KBM-7 (cell line): ENCODE measurements around the gene RSPO4.
"Not testable (repeated sequence)": the region's sequence is repeated elsewhere in the genome, so short reads cannot be mapped to it uniquely, and the experiment has no call there.

ENCODE experiments used
- DNase-seq: peaks from one replicate; pipeline ENCODE4 v3.0.0-alpha.2; 2015
- in situ Hi-C: fragments of 300-500 bp; cut with MboI; formaldehyde crosslinking; loops from 2 replicates; pipeline ENCODE4 v1.14.3; 2020; ENCODE audit warnings: low sequenced_read_pairs, low pct_unique_long_range_greater_than_20kb, mixed read lengths

RSPO4 gene

GRCh38 chr20:1010659-1011058 lies 8.5 kb upstream of the RSPO4 start:
- in situ Hi-C loops: no loop called here
- no peak for DNase-seq

- in situ Hi-C loops: no loop called here
- peak; percentile 28 for DNase-seq
Measured at GRCh38 chr20:1005452-1006027, 3.4 kb upstream of the RSPO4 start.

DNA sequence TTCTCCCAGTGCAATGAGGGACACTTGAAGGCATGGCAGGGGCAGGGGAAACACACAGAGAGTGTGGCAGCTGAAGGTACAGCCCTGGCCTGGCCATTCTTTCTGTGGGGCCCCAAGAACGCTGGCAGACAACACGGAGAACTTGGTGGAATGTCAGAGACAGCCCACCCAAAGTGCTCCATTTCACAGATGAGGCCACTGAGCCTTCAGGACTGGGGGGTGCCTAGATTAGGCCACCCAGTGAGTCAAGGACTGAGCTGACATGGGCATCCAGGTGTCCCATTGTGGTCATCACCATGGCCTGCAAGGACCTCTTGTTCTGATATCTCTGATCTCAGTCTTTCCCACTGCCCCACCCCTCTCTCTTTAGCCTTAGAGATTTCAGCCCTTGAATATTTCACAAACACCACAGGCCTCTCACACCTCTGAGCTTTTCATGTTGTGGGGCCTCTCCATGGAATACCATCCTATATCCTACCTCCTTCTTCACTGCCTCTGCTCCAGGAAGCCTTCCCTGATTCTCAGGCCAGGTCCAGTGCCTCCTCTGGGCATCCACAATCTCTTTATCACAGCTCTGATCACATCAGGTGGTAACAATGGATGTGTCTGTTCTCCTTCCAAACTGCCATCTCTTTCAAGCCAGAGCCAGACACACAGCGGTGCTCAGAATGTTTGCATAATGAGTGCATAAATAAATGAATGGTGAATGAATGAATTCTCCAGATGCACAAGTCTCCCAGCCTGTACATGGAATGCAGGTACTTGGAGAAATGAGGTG lies 2.0 kb upstream of the RSPO4 start:
- in situ Hi-C loops: no loop called here
- DNase-seq: no peak

DNA sequence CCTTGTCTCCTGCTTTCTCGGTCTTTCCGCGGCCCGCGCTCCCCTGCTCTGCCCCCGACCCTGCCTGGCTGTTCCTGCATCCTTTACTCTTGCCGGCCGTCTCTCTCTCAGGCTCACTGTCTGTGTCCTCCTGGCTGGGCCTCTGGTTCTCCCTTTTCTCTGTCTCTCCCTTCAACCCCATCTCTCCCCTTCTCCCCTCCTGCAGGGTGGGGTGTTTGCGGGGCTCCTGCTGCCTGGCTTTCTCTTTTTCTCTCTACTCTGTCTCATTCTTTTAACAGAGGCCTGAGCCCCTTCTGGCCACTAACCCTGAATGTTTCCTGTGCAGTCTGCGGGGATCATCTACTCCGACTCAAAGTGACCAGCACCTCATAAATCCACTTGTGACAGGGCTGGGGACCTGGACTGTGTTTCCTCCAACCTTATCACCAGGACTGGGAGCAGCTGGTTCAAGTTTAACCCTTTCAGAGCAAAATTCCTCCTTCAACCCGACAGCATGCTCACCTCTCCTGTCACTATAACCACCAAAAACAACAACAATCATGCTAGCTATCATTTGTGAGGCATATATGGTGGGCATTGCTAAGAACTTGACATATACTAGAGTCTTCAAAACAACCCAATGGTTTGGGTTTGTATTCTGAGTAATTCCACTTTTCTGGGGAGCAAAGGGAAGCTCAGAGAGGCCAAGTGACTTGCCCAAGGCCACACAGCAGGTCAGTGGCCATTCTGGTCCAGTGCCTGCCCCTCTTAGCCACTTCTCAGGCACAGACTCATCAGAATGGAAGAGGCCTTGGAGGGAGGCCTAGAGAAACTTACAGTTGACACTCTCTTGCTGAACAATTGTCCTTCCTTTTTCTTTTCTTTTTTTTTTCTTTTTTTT lies 811 bp upstream of the RSPO4 start:
- no peak for DNase-seq
- in situ Hi-C loops: no loop called here

DNA sequence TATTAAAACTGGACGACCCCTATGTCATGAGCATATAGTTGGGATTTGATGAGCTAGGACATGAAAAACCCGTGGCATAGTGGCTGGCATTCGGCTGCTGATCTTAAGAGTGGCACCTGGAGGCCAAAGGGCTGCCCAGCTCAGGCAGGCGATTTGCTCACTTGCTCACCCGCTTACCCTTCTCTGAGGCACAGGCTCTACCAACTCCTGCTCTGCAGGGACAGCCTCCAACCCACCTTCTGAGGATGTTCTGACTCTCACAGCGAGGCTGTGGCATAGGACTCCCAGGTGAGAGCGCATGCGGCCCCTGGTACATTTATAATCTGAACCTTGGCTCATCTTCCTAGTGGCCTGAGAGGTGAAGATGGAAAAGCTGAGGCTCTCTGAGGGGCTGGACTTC lies 995 bp downstream of the RSPO4 start:
- DNase-seq: no peak
- in situ Hi-C loops: no loop called here

DNA sequence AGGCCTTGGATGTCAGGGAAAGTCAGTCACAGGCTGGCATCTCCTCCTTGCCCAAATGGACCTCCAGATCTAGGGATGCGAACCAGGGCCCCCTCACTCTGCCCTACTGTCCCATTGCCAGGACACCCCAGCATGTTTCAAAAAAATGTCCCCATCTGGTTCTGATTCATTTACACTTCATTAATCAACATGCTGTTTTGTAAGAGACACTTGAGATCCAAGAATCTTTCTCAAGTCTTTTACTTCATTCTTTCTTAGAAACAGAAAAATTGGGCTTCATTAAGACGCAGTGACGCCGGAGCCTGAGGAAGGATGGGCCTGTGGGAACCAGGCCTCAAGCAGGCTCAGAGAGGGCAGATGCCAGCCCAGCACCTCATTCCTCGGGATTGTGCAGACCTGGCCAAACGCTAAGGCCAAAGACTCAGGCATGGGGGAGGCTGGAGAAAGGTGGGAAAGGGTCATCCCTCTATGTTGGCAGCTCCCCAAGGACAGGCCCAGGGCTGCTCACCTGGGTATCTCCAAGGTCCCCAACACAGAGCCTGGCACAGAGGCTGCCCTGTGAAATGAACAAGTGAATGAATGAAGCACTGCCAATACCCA lies 3.8 kb downstream of the RSPO4 start:
- in situ Hi-C loops: no loop called here
- no peak for DNase-seq

DNA sequence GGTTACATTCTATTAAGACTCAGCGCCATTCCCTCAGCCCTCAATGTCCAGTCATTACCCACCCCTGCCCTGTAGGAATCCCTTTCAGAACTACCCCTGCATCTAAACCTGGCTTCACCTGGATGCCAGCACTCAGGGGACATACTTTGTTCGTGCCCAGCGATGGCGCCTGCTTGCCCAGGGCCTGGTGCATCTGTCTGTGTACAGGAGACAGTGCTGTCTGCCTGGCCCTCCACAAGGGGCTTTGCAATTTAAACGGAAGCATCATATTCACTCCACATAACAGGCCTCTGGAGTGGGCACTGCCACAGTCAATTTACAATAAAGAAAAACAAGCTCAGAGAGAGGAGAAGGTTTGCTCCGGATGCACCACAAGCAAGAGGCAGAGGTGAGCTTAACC lies 4.6 kb downstream of the RSPO4 start:
- in situ Hi-C loops: no loop called here
- DNase-seq: no peak

DNA sequence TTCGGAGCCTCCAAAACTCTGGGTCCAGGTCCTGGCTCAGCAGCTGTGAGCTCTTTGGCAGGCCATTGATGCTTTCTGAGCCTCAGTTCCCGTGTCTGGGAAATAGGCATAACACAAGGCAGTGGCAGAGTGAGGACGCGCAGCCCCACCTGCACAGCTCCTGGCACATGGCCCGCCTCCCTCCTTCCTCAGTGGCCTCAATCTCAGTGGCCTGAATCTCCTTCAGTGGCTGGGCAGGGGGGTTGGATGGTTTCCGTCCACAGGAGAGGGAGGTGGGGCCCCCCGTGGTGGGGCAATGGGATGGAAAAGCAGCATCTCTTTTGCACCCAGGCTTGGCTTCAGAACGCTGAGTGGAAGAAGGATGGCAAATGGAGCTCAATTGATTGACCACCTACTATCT lies 5.1 kb downstream of the RSPO4 start:
- in situ Hi-C loops: no loop called here
- no peak for DNase-seq

DNA sequence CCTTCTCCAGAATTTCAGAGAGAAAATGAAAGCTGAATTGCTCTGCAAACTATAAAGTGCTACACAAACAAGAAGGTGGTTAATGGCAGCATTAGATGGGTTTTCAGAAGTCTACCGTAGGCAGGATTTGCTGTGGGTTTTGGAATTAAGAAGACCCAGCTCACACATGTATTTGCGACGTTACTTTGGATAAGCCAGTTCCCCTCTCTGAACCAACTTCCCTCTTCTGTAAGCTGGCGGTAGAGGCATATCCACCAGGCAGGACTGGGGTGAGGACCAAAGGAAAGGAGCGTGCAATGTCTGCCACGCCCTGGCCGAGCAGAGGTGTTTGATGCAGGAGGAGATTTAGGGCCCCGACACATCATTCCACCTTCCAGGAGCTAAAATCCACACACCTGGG lies 6.9 kb downstream of the RSPO4 start:
- in situ Hi-C loops: no loop called here
- DNase-seq: peak; percentile 27

GRCh38 chr20:992801-993535 lies 9.1 kb downstream of the RSPO4 start:
- no peak for DNase-seq
- in situ Hi-C loops: no loop called here

DNA sequence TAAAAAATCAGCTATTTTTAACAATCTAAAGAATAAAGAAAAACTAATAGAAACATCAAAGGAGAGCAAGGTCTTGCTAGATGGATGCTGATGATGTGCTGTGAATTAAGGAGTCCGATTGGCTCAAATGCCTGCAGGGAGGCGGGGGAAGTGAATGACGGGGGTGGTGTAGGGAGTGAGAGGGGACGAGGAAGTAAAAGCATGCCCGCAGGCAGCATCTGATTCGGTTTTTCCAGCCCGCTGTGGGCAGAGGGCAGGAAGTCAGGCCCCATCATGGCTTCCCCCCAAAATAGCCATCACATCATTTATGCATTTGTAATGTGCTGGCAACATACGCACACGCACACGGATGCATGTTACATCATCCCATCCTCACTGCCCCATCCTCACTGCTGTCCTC lies 10.3 kb downstream of the RSPO4 start:
- DNase-seq: peak; percentile 45
- in situ Hi-C loops: no loop called here

GRCh38 chr20:990293-990959 lies 11.7 kb downstream of the RSPO4 start:
- in situ Hi-C loops: no loop called here
- no peak for DNase-seq

DNA sequence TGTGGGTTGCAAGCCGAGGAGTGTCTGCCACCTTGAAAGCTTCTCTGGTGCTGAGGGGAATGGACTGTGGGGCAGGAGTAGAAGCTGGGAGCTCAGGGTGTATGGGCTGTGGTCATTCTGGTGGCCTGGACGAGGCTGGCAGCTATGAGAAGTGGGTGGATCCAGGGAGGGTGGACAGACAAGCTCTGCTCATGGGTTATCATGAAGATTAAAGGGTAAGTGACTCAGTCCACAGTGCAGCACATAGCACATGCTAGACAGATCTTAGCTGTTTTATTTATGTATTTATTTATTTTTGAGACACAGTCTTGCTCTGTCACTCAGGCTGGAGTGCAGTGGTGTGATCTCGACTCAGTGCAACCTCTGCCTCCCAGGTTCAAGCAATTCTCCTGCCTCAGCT lies 13.8 kb downstream of the RSPO4 start:
- in situ Hi-C loops: no loop called here

DNA sequence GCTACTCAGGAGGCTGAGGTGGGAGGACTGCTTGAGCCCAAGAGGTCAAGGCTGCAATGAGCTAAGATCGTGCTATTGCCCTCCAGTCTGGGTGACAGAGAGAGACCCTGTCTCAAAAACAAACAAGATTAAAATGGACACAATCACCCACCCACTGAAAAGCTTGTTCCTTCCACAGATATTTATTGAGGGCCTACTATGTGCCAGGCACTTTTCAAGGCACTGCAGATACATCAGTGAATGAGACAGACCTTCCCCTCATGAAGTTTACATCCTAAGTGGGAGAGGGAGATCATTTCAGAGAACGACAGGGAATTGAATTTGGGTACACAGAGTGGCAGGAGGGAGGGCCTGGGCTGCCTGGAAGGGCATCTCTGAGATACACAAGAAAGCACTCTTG lies 14.4 kb downstream of the RSPO4 start:
- in situ Hi-C loops: no loop called here
- no peak for DNase-seq

More for the DNA sequence above, 13.8 kb downstream of the RSPO4 start:
- no peak for DNase-seq

- in situ Hi-C loops: no loop called here
- DNase-seq: no peak
Measured at GRCh38 chr20:986733-987355, 15.3 kb downstream of the RSPO4 start.

GRCh38 chr20:984994-985393 lies 17.1 kb downstream of the RSPO4 start:
- not testable (repeated sequence) for DNase-seq

GRCh38 chr20:982754-983153 lies 19.4 kb downstream of the RSPO4 start:
- no peak for DNase-seq
- in situ Hi-C loops: no loop called here

More at GRCh38 chr20:984994-985393, 17.1 kb downstream of the RSPO4 start:
- in situ Hi-C loops: not testable (repeated sequence)

DNA sequence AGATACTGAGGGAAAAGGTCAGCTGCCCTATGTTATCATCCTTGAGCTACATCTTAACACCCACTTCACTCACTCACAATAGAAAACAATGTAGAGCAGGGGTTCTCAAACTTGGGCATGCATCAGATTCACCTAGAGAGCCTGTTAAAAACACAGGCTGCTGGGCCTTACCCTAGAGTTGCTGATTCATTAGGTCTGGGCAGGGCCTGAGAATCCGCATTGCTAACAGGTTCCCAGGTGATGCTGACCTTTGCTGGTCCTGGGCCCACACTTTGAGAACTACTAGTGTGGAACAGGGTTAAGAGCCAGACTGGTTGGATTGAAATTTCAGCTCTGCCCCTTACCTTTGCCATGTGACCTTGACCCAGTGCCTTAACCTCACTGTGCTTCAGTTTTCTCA lies 25.1 kb downstream of the RSPO4 start:
- DNase-seq: no peak
- in situ Hi-C loops: no loop called here
